OCI-M1 (cell line): ENCODE results near the gene CASP10.
A peak's percentile ranks its signal among the peaks of the same experiment; 100 is the strongest.

Experiments used
- DNase-seq: peaks from one replicate; lab custom pipeline; 2025; lab: John Stamatoyannopoulos, UW

The CASP10 gene

DNA sequence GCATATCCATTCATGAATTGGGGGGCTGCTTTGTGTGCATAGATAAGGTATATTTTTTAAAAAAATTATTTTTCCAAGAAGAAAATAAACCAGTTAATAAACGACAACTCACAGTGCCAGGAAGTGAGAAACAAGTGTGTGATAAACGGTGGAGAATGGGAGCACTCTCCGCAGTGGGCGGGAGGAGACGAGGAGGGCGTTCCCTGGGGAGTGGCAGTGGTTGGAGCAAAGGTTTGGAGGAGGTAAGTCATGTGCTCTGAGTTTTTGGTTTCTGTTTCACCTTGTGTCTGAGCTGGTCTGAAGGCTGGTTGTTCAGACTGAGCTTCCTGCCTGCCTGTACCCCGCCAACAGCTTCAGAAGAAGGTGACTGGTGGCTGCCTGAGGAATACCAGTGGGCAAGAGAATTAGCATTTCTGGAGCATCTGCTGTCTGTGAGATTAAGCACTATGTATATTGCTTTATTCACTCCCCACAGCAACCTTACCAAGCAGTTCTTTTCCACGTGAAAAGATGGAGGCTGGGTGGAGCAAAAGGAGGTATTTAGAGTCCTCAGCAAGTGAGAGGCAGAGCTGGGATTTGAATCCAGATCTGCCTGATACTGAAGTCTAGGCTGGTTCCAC lies 50.4 kb downstream of the CASP10 start:
- DNase-seq, result peak; percentile 97

DNA sequence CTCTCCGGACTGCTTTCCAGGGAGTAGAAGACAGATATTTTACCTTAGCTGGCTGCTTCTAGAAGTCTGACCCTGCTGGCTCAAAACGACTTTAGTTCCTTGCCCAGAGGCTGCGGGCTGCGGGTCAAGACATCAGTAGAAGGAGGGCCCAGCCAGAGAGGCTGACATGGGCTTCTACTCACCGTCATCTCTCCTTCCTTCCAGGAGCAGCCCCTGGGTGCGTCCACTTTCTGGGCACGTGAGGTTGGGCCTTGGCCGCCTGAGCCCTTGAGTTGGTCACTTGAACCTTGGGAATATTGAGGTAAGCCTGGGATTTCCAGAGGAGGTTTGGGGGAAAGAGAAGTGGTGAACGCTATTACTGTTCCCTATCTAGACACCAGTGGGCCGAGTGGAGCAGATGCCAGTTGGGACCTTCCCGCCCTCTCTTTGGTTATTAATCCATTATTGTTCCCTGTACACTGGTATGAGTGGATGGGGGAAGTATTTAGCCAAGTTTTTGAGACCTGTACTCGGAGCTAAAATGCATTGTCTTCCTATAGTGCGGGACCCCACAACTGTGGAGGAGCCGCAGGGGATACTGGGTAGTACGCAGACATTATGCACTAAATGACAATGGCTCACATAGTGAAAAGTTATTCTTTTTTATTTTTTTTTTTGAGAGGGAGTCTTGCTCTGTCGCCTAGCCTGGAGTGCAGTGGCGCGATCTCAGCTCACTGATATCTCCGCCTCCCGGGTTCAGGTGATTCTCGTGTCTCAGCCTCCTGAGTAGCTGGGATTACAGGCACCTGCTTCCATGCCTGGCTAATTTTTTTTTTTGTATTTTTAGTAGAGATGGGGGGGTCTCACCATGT lies 51.1 kb downstream of the CASP10 start:
- peak; percentile 79 for DNase-seq

DNA sequence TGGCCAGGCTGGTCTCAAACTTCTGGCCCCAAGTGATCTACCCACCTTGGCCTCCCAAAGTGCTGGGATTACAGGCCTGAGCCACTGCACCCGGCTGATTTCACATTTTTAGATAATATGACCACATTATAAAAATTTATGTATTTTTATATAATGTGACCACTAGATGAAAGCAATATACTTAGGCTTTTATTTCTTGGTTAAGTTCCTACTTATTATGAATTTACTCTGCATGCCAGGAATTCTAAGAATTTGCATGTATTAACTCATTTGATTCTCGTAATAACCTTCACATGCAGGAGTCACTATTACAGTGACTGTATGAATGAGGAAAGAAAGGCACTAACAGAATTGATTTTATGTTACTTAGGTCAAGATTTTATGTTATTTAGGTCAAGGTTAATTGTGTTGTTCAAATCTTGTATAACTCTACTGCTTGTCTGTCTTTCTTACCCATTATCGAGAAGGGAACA lies 51.8 kb downstream of the CASP10 start:
- DNase-seq, result peak; percentile 38

DNA sequence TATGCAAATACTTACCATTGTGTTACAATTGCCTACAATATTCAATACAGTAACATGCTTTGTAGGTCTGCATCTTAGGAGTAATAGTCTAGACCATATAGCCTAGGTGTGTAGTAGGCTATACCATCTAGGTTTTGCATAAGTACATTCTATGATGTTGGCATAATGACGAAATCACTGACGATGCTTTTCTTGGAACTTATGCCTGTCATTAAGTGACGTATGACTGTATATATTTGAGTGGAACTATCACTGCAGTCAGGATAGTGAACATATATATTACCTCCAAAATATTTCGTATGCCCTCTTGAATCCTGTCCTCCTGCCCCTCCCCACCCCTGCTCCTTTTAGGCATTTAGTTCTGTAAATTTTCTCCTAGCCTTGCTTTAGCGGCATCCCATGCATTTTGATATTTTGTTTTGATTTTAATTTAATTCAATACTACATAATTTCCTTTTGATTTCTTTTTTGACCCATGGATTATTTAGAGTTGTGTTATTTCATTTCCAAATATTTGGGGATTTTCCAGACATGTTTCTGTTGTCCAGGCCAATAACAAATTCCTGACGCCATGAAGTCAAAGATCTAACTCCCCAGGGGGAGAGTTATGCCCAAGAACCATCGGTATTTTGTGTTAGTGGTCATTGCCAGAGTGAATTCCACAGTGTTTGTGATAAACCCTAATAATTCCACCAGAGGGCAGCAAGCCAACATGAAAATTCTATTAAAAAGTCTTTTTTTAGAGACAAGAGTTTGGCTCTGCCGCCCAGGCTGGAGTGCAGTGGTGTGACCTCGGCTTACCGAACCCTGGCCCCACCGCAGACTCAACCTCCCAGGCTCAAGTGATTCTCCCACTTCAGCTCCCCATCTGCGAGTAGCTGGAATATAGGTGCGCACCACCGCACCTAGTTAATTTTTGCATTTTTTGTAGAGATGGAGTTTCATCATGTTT lies 53.2 kb downstream of the CASP10 start:
- peak; percentile 91 for DNase-seq

DNA sequence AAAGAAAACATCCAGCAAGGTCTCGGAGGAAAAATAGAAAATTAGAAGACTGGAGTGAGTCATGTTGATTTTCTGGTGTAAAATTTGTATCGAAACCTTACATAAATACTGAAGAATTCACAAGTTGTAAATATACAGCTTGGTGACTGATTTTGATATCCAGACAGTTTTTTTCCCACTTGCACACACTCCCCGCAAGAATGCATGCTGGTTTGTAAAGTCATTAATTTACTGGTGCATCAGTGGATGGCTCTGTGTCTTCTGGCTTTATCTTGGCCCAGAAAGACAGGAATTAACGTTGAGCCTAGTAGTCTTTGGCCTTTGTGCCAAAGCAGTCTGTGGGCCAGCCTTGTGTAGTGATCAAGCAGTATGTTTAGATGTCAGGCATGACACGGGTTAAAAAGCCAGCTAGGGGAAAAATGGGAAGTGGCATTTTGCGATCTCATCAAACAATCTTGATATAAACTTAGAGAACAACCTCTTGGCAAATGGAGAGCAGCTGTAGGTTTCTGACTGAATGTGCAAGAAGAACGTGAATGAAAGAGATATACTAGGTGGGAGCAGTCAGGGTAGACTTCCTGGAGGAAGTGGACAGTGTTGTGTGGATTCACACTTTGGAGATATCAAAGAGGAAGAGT lies 54.7 kb downstream of the CASP10 start:
- DNase-seq, result peak; percentile 83

DNA sequence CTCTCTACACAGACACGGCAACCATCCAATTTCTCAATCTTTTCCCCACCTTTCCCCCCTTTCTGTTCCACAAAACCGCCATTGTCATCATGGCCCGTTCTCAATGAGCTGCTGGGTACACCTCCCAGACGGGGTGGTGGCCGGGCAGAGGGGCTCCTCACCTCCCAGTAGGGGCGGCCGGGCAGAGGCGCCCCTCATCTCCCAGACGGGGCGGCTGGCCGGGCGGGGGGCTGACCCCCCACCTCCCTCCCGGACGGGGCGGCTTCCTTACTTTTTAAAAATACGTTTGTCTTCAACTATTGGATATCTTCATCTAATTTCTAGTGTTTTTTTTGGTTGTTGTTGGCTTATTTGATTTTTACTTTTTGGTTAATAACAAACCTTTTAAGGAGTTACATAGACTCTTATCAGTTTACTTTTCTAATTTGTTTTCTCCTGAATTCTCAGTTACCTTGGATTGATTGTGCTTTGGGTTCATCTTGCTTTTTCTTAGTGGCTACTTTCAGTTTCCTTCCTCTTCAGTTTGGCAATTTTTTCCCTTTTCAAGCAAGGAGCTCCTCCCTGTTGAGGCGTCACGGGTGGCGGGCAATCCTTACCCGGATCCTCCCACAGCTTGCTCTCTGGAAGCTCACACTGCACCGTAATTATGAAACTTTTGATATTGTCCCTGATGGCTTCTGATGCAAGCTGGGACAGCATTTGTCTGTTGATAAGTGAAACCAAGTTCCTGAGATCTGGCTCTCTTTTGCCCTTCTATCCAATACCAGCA lies 56.4 kb downstream of the CASP10 start:
- DNase-seq, result peak; percentile 24

DNA sequence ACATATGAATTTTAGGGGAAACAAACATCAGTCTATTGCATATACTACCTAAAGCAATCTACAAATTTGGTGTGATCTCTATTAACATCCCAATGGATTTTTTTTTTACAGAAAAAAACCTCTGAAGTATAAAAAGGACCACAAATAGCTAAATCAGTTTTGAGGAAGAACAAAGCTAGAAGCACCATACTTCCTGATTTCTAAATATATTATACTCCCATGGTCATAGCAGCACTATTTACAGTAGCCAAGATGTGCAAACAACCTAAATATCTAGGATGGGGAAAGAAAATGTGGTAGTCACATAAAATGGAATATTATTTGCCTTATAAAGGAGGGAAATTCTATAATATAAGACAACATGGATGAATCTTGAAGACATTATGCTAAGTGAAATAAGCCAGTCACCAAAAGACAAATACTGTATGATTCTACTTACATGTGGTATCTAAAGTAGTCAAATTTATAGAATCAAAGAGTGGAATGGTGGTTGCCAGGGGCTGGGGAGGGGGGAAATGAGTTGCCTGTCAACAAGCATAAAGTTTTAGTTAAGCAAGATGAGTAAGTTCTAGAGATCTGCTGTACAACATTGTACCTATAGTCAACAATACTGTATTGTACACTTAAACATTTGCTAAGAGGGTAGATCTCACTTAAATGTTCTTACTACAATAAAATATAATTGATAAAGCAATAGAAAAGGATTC lies 59.8 kb downstream of the CASP10 start:
- DNase-seq, result no peak

DNA sequence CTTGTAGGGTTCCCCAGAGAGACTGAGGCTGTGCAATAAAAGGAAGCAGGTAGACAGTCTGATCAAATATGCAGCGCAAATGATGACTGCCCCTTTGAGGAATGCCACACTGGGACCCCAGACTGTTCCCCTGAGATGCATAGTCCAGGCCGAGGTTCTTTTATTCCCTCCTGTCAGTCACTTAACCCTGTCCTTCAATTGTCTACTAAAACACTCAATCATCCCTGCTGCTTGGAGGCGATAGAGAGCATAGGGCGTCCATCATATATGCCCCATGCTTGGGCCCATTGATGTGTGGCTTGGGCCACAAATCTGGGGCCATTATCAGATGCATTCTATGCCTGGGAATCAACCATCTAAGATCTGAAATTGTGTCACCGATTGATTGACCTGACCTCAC lies 61.9 kb downstream of the CASP10 start:
- DNase-seq, result no peak

DNA sequence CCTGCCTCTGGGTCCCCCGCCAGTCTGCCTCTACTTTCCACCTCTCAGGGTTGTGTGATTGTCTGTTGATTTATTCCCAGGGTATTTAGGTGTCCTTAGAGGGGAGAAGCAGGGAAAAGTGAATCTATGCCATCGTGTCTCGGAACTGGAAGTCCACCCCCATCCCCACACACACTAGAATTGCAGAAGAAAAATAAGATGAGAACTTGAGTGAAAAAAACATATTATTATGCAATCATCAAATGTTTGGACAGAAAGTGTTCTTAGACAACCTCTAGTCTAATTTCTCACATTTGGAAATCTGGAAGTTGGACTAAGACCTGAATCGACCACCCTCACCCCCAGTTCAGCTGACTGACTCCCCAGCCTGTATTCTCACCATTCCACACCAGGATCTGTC lies 63.3 kb downstream of the CASP10 start:
- DNase-seq, result no peak

DNA sequence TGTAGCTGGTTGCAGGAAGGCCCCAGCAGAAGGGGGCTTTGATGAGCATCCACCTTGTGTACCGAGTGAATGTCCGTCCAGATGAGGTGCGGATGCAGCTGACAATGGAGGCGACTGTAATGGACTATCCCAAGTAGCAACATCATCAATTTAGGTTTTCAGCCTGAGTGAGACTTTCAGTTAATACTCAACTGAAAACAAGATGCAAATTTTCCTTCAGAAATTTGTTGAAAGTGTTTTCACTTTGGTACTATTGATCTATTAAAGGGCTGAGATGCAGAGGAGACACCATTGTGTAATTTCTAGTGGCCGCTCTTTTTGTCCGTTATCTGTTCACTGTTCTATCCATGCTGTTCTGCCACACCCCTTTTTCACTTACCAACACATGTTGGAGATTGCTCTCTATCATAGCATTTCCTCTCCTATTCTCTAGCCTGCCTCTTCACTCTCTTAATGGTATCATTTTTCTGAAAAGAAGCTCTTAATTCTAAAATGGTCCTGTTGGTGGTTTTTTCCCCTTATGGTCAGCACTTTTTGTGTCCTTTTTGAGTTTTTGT lies 65.4 kb downstream of the CASP10 start:
- DNase-seq, result peak; percentile 62

DNA sequence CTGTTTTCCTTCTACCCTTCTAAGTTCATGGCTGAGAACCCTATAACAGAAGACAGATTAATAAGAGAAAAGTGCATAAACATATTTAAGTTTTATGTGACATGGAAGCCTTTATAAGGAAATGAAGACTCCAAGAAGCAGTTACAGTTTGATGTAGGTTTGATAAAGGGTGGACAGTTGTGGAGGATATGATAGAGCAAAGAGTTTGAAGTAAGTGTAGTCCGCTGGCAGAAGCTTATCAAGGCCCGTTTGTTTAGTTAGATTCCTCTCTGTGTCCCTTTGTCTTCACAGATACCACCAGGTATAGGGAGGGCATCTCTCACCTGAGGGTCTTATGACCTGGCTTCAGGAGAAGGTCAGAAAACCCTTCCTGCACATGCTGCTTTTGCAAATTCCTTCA lies 66.9 kb downstream of the CASP10 start:
- no peak for DNase-seq

DNA sequence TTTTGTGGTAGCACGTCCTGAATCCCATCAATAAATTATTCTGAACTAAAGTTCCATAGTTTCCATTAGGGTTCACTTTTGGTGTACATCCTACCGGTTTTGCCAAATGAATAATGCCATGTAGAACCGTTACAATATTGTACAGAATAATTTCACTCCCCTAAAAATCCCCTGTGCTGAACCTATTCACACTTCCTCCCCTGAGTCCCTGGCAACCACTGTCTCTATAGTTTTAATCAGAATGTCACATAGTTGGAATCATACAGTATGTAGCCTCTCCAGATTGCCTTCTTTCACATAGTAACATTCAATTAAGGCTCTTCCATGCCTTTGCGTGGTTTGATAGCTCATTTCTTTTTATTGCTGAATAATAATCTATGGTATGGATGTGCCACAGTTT lies 67.8 kb downstream of the CASP10 start:
- no peak for DNase-seq

DNA sequence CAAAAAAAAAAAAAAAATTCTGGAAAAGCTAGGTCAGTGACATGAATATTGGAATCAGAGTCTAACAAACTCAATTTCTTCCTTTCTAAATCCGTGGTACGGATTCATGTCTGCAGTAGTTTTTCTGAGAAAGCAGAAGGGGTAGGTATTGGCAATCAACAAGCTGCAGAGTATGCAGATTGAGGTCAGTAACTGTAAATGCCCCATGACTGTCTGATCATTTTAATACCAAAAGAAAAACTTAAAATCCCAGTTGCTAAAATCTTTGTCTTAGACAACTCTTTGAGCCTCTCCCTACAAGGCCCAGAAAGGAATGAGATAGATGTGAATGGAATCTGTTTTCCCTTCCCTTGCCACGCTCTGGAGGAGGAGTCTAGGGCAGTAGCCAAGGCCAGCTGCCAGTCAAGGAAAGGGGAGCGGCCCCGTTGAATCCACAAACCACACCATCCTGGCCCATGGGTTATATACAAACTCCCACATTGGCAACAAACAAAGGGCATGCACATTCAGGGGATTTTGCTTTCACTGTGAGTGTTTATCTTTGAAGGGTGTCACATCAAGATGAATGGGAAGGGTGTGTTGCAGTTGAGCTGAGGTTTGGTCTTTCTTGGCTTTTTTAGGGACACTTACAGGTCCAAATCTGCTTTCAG lies 71.3 kb downstream of the CASP10 start:
- DNase-seq, result peak; percentile 44

DNA sequence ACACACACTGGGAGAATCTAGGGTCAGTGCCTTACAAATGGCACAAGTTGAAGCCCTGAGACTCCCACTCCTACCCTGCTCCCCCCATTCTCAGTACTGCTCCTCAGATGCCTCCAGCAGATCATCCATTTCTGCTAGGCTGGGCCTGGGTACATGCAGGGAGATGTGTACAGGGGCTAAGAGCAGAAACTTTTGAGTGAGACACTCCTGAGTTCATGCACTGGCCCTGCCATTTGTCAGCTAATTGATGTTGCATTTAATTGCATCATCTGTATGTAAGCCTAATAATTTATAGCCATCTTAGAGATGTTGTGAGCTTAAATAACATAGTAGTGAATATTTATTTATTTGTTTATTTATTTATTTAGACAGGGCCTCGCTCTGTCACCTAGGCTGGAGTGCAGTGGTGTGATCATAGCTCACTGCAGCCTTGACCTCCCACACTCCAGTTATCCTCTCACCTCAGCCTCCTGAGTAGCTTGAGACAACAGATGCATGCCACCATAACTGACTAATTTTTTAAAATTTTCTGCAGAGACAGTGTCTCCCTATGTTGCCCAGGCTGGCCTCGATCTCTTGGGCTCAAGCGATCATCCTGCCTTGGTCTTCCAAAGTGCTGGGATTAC lies 72.6 kb downstream of the CASP10 start:
- peak; percentile 71 for DNase-seq

DNA sequence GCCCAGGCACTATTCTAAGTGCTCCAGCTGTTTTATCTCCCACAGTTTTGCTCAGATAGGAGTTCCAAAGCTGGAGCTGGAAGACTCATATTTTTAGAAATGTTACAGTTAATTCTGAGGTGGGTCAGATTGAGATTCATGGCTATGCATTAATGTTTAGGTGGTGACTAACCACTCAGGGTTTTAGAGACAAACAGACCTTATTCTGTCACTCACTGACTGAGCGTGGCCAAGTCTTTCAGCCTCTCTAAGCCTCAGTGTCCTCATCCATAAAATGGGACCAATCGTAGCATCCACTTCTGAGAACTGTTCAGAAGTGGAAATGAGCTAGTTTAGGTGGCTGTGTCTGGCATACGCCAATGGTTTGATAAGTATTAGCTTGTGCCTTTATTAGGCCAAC lies 73.1 kb downstream of the CASP10 start:
- DNase-seq, result no peak

DNA sequence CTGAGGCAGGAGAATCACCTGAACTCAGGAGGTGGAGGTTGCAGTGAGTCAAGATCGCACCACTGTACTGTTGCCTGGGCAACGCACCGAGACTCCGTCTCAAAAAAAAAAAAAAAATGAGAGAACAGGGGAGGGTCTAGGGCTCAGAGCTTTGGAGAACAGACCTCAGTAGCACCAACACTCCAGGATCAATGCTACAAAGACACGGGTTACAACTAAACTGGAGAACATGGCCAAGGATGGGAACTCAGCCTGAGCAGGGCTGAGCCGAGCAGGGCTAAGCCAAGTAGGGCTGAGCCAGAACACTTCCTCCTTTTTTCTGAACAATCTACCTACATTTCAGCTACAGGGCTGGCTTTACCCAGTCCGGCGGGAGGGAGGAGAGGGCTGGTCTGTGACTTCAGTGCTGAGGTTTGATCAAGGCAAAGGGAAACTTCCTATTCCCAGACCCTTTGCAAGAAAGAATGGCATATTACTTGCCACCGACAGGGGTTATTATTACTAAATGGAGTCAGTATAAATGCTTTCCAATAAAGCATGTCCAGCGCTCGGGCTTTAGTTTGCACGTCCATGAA lies 74.5 kb downstream of the CASP10 start:
- DNase-seq, result peak; percentile 95

DNA sequence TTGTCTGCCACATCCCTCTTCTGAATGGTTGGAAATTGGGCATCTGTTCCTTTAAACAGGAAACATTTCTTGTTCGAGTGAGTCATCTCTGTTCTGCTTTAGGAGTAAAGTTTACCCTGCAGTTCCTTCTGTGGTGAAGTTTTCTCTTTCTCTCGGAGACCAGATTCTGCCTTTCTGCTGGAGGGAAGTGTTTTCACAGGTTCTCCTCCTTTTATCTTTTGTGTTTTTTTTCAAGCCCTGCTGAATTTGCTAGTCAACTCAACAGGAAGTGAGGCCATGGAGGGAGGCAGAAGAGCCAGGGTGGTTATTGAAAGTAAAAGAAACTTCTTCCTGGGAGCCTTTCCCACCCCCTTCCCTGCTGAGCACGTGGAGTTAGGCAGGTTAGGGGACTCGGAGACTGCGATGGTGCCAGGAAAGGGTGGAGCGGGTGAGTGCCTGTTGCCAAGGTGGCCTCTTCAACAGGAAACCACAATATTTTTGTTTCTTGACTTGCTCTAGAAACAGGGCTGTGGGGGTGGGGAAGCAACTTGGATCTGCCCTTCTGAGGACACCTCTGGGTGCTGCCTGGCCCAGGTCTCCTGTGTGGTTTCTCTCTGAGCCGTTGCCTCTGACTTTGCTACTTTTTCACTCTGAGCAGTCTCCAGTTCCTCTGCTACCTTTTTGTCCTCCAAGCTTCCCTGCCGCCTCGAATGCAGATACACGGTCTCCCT lies 75.2 kb downstream of the CASP10 start:
- peak; percentile 95 for DNase-seq
